ENCODE results near the gene CCDC33.

Gene CCDC33

GRCh38 chr15:74215958-74216357 lies 20.2 kb upstream of the CCDC33 start:
- Histone ChIP-seq H2AFZ (ENCODE audit: low read length) (no peak overlapping the region), H4K20me1 (ENCODE audit: insufficient read depth, low read length) (no peaks in the 10 kb centered on the region), H3K4me1 (ENCODE audit: low read length) (peaks cover 7% of the 10 kb centered on the region), H3K9ac (ENCODE audit: low read length) (no peak overlapping the region), H3K9me3 (replicated peaks; ENCODE audit: insufficient read depth, low read length) (no peaks in the 10 kb centered on the region), H3F3A (ENCODE audit: insufficient read depth, low read length) (no peaks in the 10 kb centered on the region), H3K4me3 (ENCODE audit: low read length) (no peak overlapping the region), H3K27ac (ENCODE audit: low read length) (no peak overlapping the region), H3K4me2 (ENCODE audit: low read depth, low read length) (no peak overlapping the region), H3K27me3 (replicated peaks; ENCODE audit: insufficient read depth, low read length) (peaks cover 76% of the 10 kb centered on the region), H3K9me2 (replicated peaks; ENCODE audit: insufficient read depth, low read length) (no peaks in the 10 kb centered on the region), H3K36me3 (replicated peaks; ENCODE audit: insufficient read depth, low read length) (no peaks in the 10 kb centered on the region), H3K79me2 (ENCODE audit: low read length) (no peaks in the 10 kb centered on the region)
- no peak for TF ChIP-seq EZH2 (optimal IDR thresholded peaks at IDR 0.05; ENCODE audit: low read depth, low read length)
- no peak for TF ChIP-seq CTCF (IDR thresholded peaks at IDR 0.05; ENCODE audit: low read length)
- DNase-seq, result no peak

DNA sequence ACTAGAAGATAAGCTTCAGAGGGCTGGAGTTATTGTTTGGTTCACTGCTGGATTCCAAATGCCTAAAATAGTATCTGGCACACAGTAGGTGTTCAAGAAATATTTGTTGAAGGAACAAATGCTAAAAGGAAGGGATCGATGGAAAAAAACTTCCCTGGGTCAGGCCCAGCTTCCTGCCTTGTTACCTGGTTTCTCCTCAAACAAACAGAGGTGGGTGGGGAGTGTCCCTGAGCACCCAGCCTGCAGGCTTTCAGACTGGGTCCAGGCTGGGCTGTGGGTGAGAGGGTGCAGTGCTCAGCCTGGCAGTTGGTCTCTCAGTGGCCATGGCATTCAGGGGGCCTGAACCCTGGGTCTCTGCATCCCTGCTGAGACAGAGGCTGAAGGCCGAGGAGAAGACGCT lies 19.2 kb upstream of the CCDC33 start:
- Histone ChIP-seq H3K79me2 (ENCODE audit: low read length) (no peaks in the 10 kb centered on the region), H3K27ac (ENCODE audit: low read length) (no peak overlapping the region), H3K4me3 (ENCODE audit: low read length) (no peak overlapping the region), H3K4me1 (ENCODE audit: low read length) (peaks cover 7% of the 10 kb centered on the region), H3K4me2 (ENCODE audit: low read depth, low read length) (no peak overlapping the region), H2AFZ (ENCODE audit: low read length) (no peak overlapping the region), H3K27me3 (replicated peaks; ENCODE audit: insufficient read depth, low read length) (peaks cover 85% of the 10 kb centered on the region), H3F3A (ENCODE audit: insufficient read depth, low read length) (no peaks in the 10 kb centered on the region), H3K9ac (ENCODE audit: low read length) (no peak overlapping the region), H3K9me3 (replicated peaks; ENCODE audit: insufficient read depth, low read length) (no peaks in the 10 kb centered on the region), H4K20me1 (ENCODE audit: insufficient read depth, low read length) (no peaks in the 10 kb centered on the region), H3K36me3 (replicated peaks; ENCODE audit: insufficient read depth, low read length) (no peaks in the 10 kb centered on the region), H3K9me2 (replicated peaks; ENCODE audit: insufficient read depth, low read length) (no peaks in the 10 kb centered on the region)
- TF ChIP-seq CTCF (IDR thresholded peaks at IDR 0.05; ENCODE audit: low read length), result no peak
- no peak for TF ChIP-seq EZH2phosphoT487 (IDR thresholded peaks at IDR 0.05; ENCODE audit: low read length)
- TF ChIP-seq EZH2 (optimal IDR thresholded peaks at IDR 0.05; ENCODE audit: low read depth, low read length), result no peak
- DNase-seq, result no peak

GRCh38 chr15:74217907-74218885 lies 17.9 kb upstream of the CCDC33 start:
- H4K20me1 ChIP-seq (ENCODE audit: insufficient read depth, low read length), result no peaks in the 10 kb centered on the region
- no peak overlapping the region for H3K4me2 ChIP-seq (ENCODE audit: low read depth, low read length)
- no peaks in the 10 kb centered on the region for H3K9me2 ChIP-seq (replicated peaks; ENCODE audit: insufficient read depth, low read length)
- H3F3A ChIP-seq (ENCODE audit: insufficient read depth, low read length), result no peaks in the 10 kb centered on the region
- H3K27me3 ChIP-seq (replicated peaks; ENCODE audit: insufficient read depth, low read length), result peaks cover 95% of the 10 kb centered on the region
- H3K4me1 ChIP-seq (ENCODE audit: low read length), result no peaks in the 10 kb centered on the region
- H3K27ac ChIP-seq (ENCODE audit: low read length), result no peak overlapping the region
- no peak overlapping the region for H2AFZ ChIP-seq (ENCODE audit: low read length)
- H3K79me2 ChIP-seq (ENCODE audit: low read length), result no peaks in the 10 kb centered on the region
- no peak overlapping the region for H3K9ac ChIP-seq (ENCODE audit: low read length)
- H3K9me3 ChIP-seq (replicated peaks; ENCODE audit: insufficient read depth, low read length), result no peaks in the 10 kb centered on the region
- DNase-seq, result no peak
- H3K4me3 ChIP-seq (ENCODE audit: low read length), result no peak overlapping the region
- no peak for TF ChIP-seq EZH2phosphoT487 (IDR thresholded peaks at IDR 0.05; ENCODE audit: low read length)
- TF ChIP-seq CTCF (IDR thresholded peaks at IDR 0.05; ENCODE audit: low read length), result no peak
- TF ChIP-seq EZH2 (optimal IDR thresholded peaks at IDR 0.05; ENCODE audit: low read depth, low read length), result no peak
- no peaks in the 10 kb centered on the region for H3K36me3 ChIP-seq (replicated peaks; ENCODE audit: insufficient read depth, low read length)
